MM.1S (cell line): ENCODE measurements around the gene ACCS.

ENCODE experiments used
- DNase-seq: peaks from one replicate; pipeline ENCODE4 v3.0.0-alpha.2; 2015
- H2AFZ ChIP-seq: fragments of 300-600 bp; sonication (generic); 2 replicates; pipeline ENCODE4 v1.6.0; 2016; ENCODE audit warnings: antibody characterized with exemption, low read length
- H3F3A ChIP-seq: fragments of 300-600 bp; sonication (generic); 2 replicates; pipeline ENCODE4 v1.6.1; 2016; ENCODE audit warnings: mild to moderate bottlenecking, antibody characterized with exemption, low read length, moderate library complexity, mixed read lengths; ENCODE audit not compliant: insufficient read depth
- H3K27ac ChIP-seq: fragments of 300-600 bp; sonication (generic); 2 replicates; pipeline ENCODE4 v1.5.1; 2016; ENCODE audit warnings: mild to moderate bottlenecking, low read length
- H3K27me3 ChIP-seq: fragments of 300-600 bp; sonication (generic); replicated peaks from 2 replicates; pipeline ENCODE4 v1.6.0; 2016; ENCODE audit warnings: low read length; ENCODE audit not compliant: insufficient read depth
- H3K36me3 ChIP-seq: fragments of 300-600 bp; sonication (generic); replicated peaks from 2 replicates; pipeline ENCODE4 v1.6.1; 2016; ENCODE audit warnings: mild to moderate bottlenecking, low read length, mixed read lengths; ENCODE audit not compliant: insufficient read depth
- H3K4me1 ChIP-seq: fragments of 300-600 bp; sonication (generic); 2 replicates; pipeline ENCODE4 v1.6.1; 2016; ENCODE audit warnings: low read length, mixed read lengths
- H3K4me2 ChIP-seq: fragments of 300-600 bp; sonication (generic); 2 replicates; pipeline ENCODE4 v1.6.0; 2016; ENCODE audit warnings: low read depth, low read length
- H3K4me3 ChIP-seq: fragments of 300-600 bp; sonication (generic); 2 replicates; pipeline ENCODE4 v1.5.1; 2016; ENCODE audit warnings: low read length, mixed read lengths
- H3K79me2 ChIP-seq: fragments of 300-600 bp; sonication (generic); 2 replicates; pipeline ENCODE4 v1.6.1; 2016; ENCODE audit warnings: mixed run types, low read length, mixed read lengths
- H3K9ac ChIP-seq: fragments of 300-600 bp; sonication (generic); 2 replicates; pipeline ENCODE4 v1.6.1; 2016; ENCODE audit warnings: low read length, mixed read lengths
- H3K9me2 ChIP-seq: fragments of 300-600 bp; sonication (generic); replicated peaks from 2 replicates; pipeline ENCODE4 v1.6.1; 2016; ENCODE audit warnings: mild to moderate bottlenecking, low read length, mixed read lengths; ENCODE audit not compliant: insufficient read depth
- H3K9me3 ChIP-seq: fragments of 300-600 bp; sonication (generic); replicated peaks from 2 replicates; pipeline ENCODE4 v1.6.1; 2016; ENCODE audit warnings: mild to moderate bottlenecking, low read length, mixed read lengths; ENCODE audit not compliant: insufficient read depth
- H4K20me1 ChIP-seq: fragments of 300-600 bp; sonication (generic); 2 replicates; pipeline ENCODE4 v1.6.1; 2016; ENCODE audit warnings: mild to moderate bottlenecking, low read length, moderate library complexity, mixed read lengths; ENCODE audit not compliant: insufficient read depth
- EZH2 ChIP-seq: fragments of 300-600 bp; sonication (generic); optimal IDR thresholded peaks from 2 replicates; pipeline ENCODE3; 2017; ENCODE audit warnings: low read depth, mild to moderate bottlenecking, antibody characterized with exemption, low read length, mixed read lengths
- EZH2phosphoT487 ChIP-seq: fragments of 300-600 bp; sonication (generic); IDR thresholded peaks from 2 replicates; pipeline ENCODE4 v1.6.1; 2018; ENCODE audit warnings: antibody characterized with exemption, low read length
- TF ChIP-seq, protein P1 (sequence below): fragments of 300-600 bp; sonication (generic); IDR thresholded peaks from 2 replicates; pipeline ENCODE4 v1.5.1; 2016; ENCODE audit warnings: antibody characterized with exemption, low read length, mixed read lengths

Gene ACCS

DNA sequence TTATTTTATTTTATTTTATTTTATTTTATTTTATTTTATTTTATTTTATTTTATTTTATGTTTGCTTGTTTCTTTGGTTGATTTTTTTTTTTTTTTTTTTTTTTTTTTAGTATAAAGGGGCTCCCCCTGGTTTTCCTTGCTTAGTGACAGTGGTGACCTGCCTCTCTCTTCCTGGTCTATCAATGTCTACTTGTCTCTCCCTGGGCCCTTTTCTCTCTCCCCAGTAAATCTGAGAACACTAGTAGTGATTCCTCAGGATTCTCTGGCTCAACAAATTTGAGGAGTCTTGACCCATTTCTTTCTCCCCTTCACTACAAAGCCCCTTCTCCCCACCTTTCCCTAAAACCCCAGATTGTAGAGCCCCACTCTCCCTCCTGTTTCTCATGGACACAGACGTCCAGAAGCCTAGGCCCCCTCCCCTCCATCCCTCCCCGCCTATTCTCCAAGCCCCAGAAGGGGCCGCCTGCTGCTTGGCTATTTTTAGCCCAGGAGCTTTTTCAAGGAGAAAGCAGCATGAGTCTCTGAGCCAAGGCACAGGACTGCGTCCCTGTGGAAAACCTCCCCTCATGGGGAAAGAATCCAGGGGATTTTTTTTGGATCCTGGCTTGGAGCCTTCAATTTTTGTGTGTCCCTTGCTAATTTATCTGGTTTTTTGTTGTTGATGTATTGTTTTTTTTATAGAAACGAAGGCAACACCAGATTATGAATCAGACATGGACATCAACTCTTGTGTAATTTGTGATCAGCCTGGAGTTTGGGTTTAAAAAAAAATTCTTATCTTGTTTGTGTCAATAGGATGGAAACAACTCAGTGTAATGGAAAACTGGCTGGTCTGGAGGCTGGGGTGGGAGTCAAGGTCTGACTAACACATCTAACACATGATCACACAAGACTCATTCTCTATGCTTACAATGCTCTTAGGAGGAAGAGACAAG lies 35.8 kb upstream of the ACCS start:
- H3K9me3 ChIP-seq = no peaks in the 10 kb centered on the region
- no peak overlapping the region for H3K9ac ChIP-seq
- no peaks in the 10 kb centered on the region for H3K79me2 ChIP-seq
- H3K9me2 ChIP-seq = no peaks in the 10 kb centered on the region
- H3F3A ChIP-seq = no peaks in the 10 kb centered on the region
- no peak for TF ChIP-seq EZH2
- no peak for TF ChIP-seq EZH2phosphoT487
- TF ChIP-seq, protein P1, sequence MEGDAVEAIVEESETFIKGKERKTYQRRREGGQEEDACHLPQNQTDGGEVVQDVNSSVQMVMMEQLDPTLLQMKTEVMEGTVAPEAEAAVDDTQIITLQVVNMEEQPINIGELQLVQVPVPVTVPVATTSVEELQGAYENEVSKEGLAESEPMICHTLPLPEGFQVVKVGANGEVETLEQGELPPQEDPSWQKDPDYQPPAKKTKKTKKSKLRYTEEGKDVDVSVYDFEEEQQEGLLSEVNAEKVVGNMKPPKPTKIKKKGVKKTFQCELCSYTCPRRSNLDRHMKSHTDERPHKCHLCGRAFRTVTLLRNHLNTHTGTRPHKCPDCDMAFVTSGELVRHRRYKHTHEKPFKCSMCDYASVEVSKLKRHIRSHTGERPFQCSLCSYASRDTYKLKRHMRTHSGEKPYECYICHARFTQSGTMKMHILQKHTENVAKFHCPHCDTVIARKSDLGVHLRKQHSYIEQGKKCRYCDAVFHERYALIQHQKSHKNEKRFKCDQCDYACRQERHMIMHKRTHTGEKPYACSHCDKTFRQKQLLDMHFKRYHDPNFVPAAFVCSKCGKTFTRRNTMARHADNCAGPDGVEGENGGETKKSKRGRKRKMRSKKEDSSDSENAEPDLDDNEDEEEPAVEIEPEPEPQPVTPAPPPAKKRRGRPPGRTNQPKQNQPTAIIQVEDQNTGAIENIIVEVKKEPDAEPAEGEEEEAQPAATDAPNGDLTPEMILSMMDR = no peak
- no peak overlapping the region for H3K4me3 ChIP-seq
- H3K36me3 ChIP-seq = no peaks in the 10 kb centered on the region
- no peak for DNase-seq
- H4K20me1 ChIP-seq = no peaks in the 10 kb centered on the region
- no peaks in the 10 kb centered on the region for H3K4me1 ChIP-seq
- no peak overlapping the region for H3K27ac ChIP-seq
- H3K4me2 ChIP-seq = no peak overlapping the region
- H2AFZ ChIP-seq = no peak overlapping the region
- H3K27me3 ChIP-seq = no peaks in the 10 kb centered on the region

DNA sequence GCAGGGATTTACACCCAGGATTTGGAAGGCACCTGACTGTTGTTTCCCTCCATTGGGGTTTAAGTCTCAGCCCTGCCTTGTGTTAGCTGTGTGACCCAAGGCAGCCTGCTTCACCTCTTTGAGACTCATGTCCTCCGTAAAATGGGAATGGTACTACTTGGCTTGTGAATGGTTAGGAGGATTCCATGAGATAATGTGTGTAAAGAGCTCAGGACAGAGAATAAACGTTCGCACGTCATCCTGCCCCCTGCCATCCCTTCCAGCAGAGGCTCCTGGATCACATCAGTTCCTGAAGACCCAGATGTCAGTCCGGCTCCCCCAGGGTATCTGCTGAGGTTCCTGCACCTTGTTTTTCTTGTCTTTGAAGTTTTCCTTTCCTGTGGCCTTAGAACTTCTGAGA lies 35.1 kb upstream of the ACCS start:
- H3K4me3 ChIP-seq = no peak overlapping the region

DNA sequence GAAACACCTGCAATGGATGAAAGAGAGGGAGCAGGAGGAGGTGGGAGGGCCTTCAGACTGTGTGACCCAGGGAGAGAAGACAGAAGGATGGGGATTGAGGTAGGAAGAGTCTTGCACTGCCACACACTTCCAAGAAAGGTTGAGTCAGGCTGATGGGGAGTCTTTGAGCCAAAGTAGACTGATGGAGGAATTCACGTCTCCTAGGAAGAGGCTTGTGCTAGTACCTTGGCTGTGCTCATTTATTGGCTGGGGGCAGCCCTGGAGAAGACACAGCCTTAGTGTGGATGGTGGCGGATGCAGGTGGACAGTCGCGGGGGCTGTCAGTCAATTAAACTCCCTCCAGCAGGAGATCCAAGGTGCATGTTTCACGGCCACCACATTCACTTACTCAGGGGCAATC lies 34.5 kb upstream of the ACCS start:
- Histone ChIP-seq H3K9me2 (no peaks in the 10 kb centered on the region), H3K27ac (no peak overlapping the region), H2AFZ (no peak overlapping the region), H3K9me3 (no peaks in the 10 kb centered on the region), H3K36me3 (no peaks in the 10 kb centered on the region), H3K4me3 (no peak overlapping the region), H3F3A (no peaks in the 10 kb centered on the region), H3K79me2 (no peaks in the 10 kb centered on the region), H3K4me2 (no peak overlapping the region), H3K27me3 (no peaks in the 10 kb centered on the region), H3K9ac (no peak overlapping the region), H3K4me1 (no peaks in the 10 kb centered on the region), H4K20me1 (no peaks in the 10 kb centered on the region)
- no peak for DNase-seq
- TF ChIP-seq, protein P1 = no peak
- TF ChIP-seq EZH2phosphoT487 (no peak), EZH2 (no peak)

More for the DNA sequence above, 35.1 kb upstream of the ACCS start:
- Histone ChIP-seq H3K9me2 (no peaks in the 10 kb centered on the region), H3K36me3 (no peaks in the 10 kb centered on the region), H3K27ac (no peak overlapping the region), H2AFZ (no peak overlapping the region), H3K9ac (no peak overlapping the region), H3K4me2 (no peak overlapping the region), H3K79me2 (no peaks in the 10 kb centered on the region), H3K27me3 (no peaks in the 10 kb centered on the region), H3K9me3 (no peaks in the 10 kb centered on the region), H3F3A (no peaks in the 10 kb centered on the region), H3K4me1 (no peaks in the 10 kb centered on the region), H4K20me1 (no peaks in the 10 kb centered on the region)
- TF ChIP-seq EZH2 (no peak), EZH2phosphoT487 (no peak)
- TF ChIP-seq, protein P1 = no peak
- DNase-seq = no peak
